ENCODE data around the gene ZCCHC3. TPM values are rescaled to one million over a fixed set of nuclear protein-coding genes. Genes with fewer than 3 reads are reported as not detected.
A peak's percentile ranks its signal among the peaks of the same experiment; 100 is the strongest.

The ZCCHC3 gene
- total and polyA plus RNA-seq, 2 experiments from 2014 or later, result 26.5 to 66.3 TPM

- TF ChIP-seq CTCF (conservative IDR thresholded peaks at IDR 0.05; ENCODE audit: low read depth in 2 of 2) (no peak), EZH2 (IDR thresholded peaks at IDR 0.05; ENCODE audit: low read depth, unreplicated experiment) (no peak), REST (IDR thresholded peaks at IDR 0.05; ENCODE audit: unreplicated experiment) (no peak)
Observed at GRCh38 chr20:347317-347639, 49.9 kb downstream of the ZCCHC3 start (continued).

- H2AFZ ChIP-seq, result peak overlapping the region; percentile 95
- H3K9me3 Mint-ChIP-seq, result no peaks in the 10 kb centered on the region; the same call in 2 of the 3 replicates
- peak; percentile 99 for DNase-seq (ENCODE audit: low spot score)
Observed at GRCh38 chr20:347640-348484, 50.5 kb downstream of the ZCCHC3 start.

More at GRCh38 chr20:347640-348484, 50.5 kb downstream of the ZCCHC3 start:
- peak; percentile 82 for ATAC-seq
- H3K27me3 ChIP-seq (ENCODE audit: insufficient read depth), result no peaks in the 10 kb centered on the region
- H3K36me3 Mint-ChIP-seq (ENCODE audit: low read depth), result peaks cover 2% of the 10 kb centered on the region; the same call in 1 of the 3 replicates
- peak overlapping the region; percentile 92 for H3K27ac Mint-ChIP-seq
- no peak for TF ChIP-seq ZNF331 (CRISPR knock-in tag; IDR thresholded peaks at IDR 0.05; ENCODE audit: low read depth)
- TF ChIP-seq CREB1 (CRISPR knock-in tag; IDR thresholded peaks at IDR 0.05; ENCODE audit: low read depth), result peak; percentile 85
- peak; percentile 60; the same call in 1 of the 2 replicates for TF ChIP-seq POLR2AphosphoS5 (IDR thresholded peaks at IDR 0.05; ENCODE audit: low read depth)
- no peaks in the 10 kb centered on the region for H3K9me2 ChIP-seq (ENCODE audit: insufficient read depth)
- peaks cover 13% of the 10 kb centered on the region for H3K27me3 Mint-ChIP-seq (ENCODE audit: insufficient read depth, low read depth, poor library complexity)
- no peaks in the 10 kb centered on the region for H4K20me1 ChIP-seq (replicated peaks; ENCODE audit: insufficient read depth)
- peaks cover 13% of the 10 kb centered on the region; the same call in 1 of the 2 replicates for H3F3A ChIP-seq (replicated peaks; ENCODE audit: low read depth)
- no peaks in the 10 kb centered on the region for H3K79me2 ChIP-seq (replicated peaks; ENCODE audit: insufficient read depth)
- no peaks in the 10 kb centered on the region for H3K36me3 ChIP-seq (ENCODE audit: insufficient read depth)
- peak overlapping the region; percentile 88 for H3K4me3 Mint-ChIP-seq
- H3K4me1 ChIP-seq (ENCODE audit: insufficient read depth), result peaks cover 15% of the 10 kb centered on the region
- H3K4me3 ChIP-seq, result peak overlapping the region; percentile 94
- peak overlapping the region; percentile 87 for H3K27ac ChIP-seq (ENCODE audit: low read depth)
- peak overlapping the region; percentile 97 for H3K4me2 ChIP-seq
- H3K4me1 Mint-ChIP-seq, result peaks cover 16% of the 10 kb centered on the region

Data from GM23338 (cell line).